Measurements from ENCODE around the gene TMC3. TPM values are rescaled to one million over a fixed set of nuclear protein-coding genes. Genes with fewer than 3 reads are reported as not detected.

TMC3 gene
- total RNA-seq, 1 experiment from 2014 or later: not detected

DNA sequence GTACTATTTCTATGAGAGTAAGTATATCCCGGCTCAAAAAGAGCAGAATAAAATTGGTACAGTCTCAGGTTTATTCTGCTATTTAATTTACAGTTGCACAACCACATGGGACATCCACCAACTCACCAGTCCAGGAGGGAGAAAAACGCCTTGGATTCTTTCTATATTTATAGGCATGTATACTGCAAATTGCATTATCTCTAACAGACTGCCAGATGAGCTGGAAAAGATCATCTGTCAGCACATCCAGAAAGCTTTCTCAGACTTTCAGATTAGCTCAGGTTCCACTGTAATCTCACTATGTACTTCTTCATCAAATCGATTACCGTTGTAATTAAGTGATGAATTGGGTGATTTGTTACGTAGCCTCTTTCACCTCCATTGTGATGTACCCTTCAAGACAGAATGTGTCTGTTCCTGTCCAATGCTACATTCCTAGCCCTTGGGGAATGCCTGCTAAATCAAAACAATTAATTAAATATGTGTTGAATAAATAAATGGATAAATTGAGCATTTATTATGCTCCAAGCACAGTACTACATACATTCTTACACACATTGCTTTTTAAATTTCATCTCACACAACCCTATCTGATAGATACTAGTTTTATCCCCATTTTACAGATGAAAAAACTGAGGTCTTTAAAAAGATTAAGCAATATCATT lies 38.1 kb upstream of the TMC3 start:
- no peaks in the 10 kb centered on the region for H4K20me1 ChIP-seq (ENCODE audit: insufficient read depth)
- H3K9me2 ChIP-seq (ENCODE audit: insufficient read depth): no peaks in the 10 kb centered on the region
- BruUV-seq (replicated peaks): no TSS peak
- H3K9me3 ChIP-seq (ENCODE audit: insufficient read depth, low read depth): no peaks in the 10 kb centered on the region
- H3K36me3 ChIP-seq (ENCODE audit: low read depth): no peaks in the 10 kb centered on the region
- H3K79me2 ChIP-seq (ENCODE audit: low read depth): no peaks in the 10 kb centered on the region
- no peaks in the 10 kb centered on the region for H3K4me1 ChIP-seq (replicated peaks; ENCODE audit: insufficient read depth)
- DNase-seq: no peak
- no peak for TF ChIP-seq EZH2 (IDR thresholded peaks at IDR 0.05; ENCODE audit: low read depth)
- no peak for TF ChIP-seq CTCF (conservative IDR thresholded peaks at IDR 0.05)
- H2AFZ ChIP-seq: no peak overlapping the region
- H3K4me3 ChIP-seq: no peak overlapping the region
- no peak overlapping the region for H3K27ac ChIP-seq
- H3F3A ChIP-seq (ENCODE audit: insufficient read depth, low read depth): no peaks in the 10 kb centered on the region
- ChIA-PET CTCF (no interaction called here), POLR2A (ENCODE audit: unreplicated experiment) (no interaction called here)
- no peak overlapping the region for H3K4me2 ChIP-seq
- intact Hi-C loops (cut with micrococcal nuclease; ENCODE audit: unreplicated experiment): loop anchor here (2.0 kb wide), 1 partner anchor 787 kb away; no protein-coding TSS in a partner anchor
- peaks cover 31% of the 10 kb centered on the region; the same call in 1 of the 2 replicates for H3K27me3 ChIP-seq (ENCODE audit: insufficient read depth, low read depth)

GRCh38 chr15:81411051-81411450 lies 37.0 kb upstream of the TMC3 start:
- no peak for TF ChIP-seq CTCF (conservative IDR thresholded peaks at IDR 0.05)
- TF ChIP-seq EZH2 (IDR thresholded peaks at IDR 0.05; ENCODE audit: low read depth): no peak
- H3K4me3 ChIP-seq: no peak overlapping the region
- no peaks in the 10 kb centered on the region for H3K4me1 ChIP-seq (replicated peaks; ENCODE audit: insufficient read depth)
- H3F3A ChIP-seq (ENCODE audit: insufficient read depth, low read depth): no peaks in the 10 kb centered on the region
- no peaks in the 10 kb centered on the region for H3K9me3 ChIP-seq (ENCODE audit: insufficient read depth, low read depth)
- intact Hi-C loops (cut with micrococcal nuclease; ENCODE audit: unreplicated experiment): loop anchor here (2.0 kb wide), 1 partner anchor 788 kb away; no protein-coding TSS in a partner anchor
- H3K27ac ChIP-seq: no peak overlapping the region
- ChIA-PET POLR2A (ENCODE audit: unreplicated experiment) (no interaction called here), CTCF (no interaction called here)
- peaks cover 30% of the 10 kb centered on the region; the same call in 1 of the 2 replicates for H3K27me3 ChIP-seq (ENCODE audit: insufficient read depth, low read depth)
- H2AFZ ChIP-seq: no peak overlapping the region
- no peaks in the 10 kb centered on the region for H3K36me3 ChIP-seq (ENCODE audit: low read depth)
- no peak overlapping the region for H3K4me2 ChIP-seq
- no peaks in the 10 kb centered on the region for H4K20me1 ChIP-seq (ENCODE audit: insufficient read depth)
- peaks cover 4% of the 10 kb centered on the region; the same call in 1 of the 2 replicates for H3K9me2 ChIP-seq (ENCODE audit: insufficient read depth)
- no peak for DNase-seq
- no TSS peak for BruUV-seq (replicated peaks)
- no peaks in the 10 kb centered on the region for H3K79me2 ChIP-seq (ENCODE audit: low read depth)

GRCh38 chr15:81410318-81410753 lies 36.3 kb upstream of the TMC3 start:
- Histone ChIP-seq H4K20me1 (ENCODE audit: insufficient read depth) (no peaks in the 10 kb centered on the region), H3K36me3 (ENCODE audit: low read depth) (no peaks in the 10 kb centered on the region), H3K4me2 (no peak overlapping the region), H3K27ac (no peak overlapping the region), H3F3A (ENCODE audit: insufficient read depth, low read depth) (no peaks in the 10 kb centered on the region), H3K9me3 (ENCODE audit: insufficient read depth, low read depth) (no peaks in the 10 kb centered on the region), H2AFZ (no peak overlapping the region), H3K27me3 (ENCODE audit: insufficient read depth, low read depth) (peaks cover 29% of the 10 kb centered on the region; the same call in 1 of the 2 replicates), H3K4me3 (no peak overlapping the region), H3K4me1 (replicated peaks; ENCODE audit: insufficient read depth) (no peaks in the 10 kb centered on the region), H3K9me2 (ENCODE audit: insufficient read depth) (peaks cover 4% of the 10 kb centered on the region; the same call in 1 of the 2 replicates), H3K79me2 (ENCODE audit: low read depth) (no peaks in the 10 kb centered on the region)
- peak in 1 of 2 experiments; percentile 5 for DNase-seq
- CTCF ChIA-PET: no interaction called here
- POLR2A ChIA-PET (ENCODE audit: unreplicated experiment): no interaction called here
- intact Hi-C loops (cut with micrococcal nuclease; ENCODE audit: unreplicated experiment): loop anchor here (2.0 kb wide), 1 partner anchor 788 kb away; no protein-coding TSS in a partner anchor
- TF ChIP-seq CTCF (conservative IDR thresholded peaks at IDR 0.05) (peak; percentile 63), EZH2 (IDR thresholded peaks at IDR 0.05; ENCODE audit: low read depth) (no peak)
- BruUV-seq (replicated peaks): no TSS peak
